Stimulated activated CD8-positive, alpha-beta memory T cell treated with anti-CD3 and anti-CD28 coated beads, Interleukin-4, amount 100 ng/mL, for 4 hours (primary cell): Measurements from ENCODE around the gene INTS2.
A peak's percentile ranks its signal among the peaks of the same experiment; 100 is the strongest.
"Not testable (repeated sequence)": the region's sequence is repeated elsewhere in the genome, so short reads cannot be mapped to it uniquely, and the experiment has no call there.

Experiments
- DNase-seq, 2 donors: peaks; one replicate each; pipeline ENCODE4 v3.0.0-alpha.2; 2020; ENCODE audit warnings: low read depth in 2 of 2, low spot score in 1 of 2

INTS2 gene

DNA sequence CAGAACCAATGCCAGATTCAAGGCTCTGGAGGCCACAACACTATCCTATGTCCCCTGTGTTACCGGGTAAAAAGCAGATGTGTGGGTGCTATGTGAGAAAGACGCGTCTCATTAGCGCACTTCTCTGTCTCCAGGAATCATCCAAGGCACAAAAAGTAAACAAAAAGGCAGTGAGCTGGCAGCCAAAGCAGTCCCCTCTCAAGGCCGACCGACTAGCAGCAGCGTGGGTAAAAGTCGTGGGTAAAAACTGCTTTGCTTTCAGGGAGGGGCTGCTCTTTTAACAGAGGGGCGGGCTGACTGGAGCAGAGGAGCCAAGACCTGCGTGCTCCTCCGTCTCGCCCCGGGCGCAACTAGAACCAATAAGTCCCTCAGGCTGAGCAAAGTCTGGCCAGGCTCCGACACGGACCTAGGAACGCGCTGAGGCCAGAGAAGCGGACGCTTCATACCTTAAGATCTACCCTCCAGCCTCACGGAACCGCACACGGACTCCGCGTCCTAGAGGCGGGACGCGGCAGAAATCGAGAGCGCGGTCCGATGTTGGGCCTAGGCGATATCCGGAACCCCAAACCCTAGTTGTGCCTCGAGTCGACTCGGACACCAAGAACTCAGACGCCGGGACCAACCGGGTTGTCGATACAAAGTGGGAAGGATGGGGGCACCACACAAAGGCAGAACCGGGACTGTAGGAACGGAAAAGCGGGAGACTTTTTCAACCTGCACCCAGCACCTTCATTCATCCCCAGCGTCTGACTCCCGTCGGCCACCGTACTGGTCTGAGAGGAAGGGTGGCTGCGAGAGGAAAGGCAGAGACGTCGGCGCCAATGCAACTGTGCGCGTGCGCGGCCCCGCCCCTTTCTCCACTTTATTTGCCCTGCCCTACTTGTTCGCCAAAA lies at the start of gene INTS2:
INTS2 (minus strand) TSS at position 775 of the 893 bp plus-strand sequence. CDS start 1,338 bp downstream, outside the sequence.
- peak; percentile 89 to 90 for DNase-seq

GRCh38 chr17:61974115-61974514 lies 46.3 kb upstream of the INTS2 start:
- no peak for DNase-seq

DNA sequence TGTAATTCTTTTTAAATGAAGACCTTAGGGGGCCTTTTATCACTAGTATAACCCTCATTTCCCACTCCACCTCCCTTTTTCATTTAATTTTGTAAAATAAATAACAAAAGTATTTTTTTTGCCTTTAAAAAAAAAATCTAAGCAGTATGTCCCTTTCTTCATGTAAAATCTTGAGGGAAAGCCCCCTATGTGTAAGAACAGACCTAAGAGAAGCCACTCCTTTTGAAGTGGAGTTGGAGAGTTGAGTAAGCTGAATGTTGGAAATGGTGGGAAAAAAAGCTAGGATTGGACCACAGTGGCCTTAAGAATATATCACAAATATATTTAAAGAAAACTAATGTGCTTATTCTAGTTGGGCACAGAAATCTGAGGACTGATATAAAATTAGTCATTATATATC lies 44.5 kb upstream of the INTS2 start:
- no peak for DNase-seq

DNA sequence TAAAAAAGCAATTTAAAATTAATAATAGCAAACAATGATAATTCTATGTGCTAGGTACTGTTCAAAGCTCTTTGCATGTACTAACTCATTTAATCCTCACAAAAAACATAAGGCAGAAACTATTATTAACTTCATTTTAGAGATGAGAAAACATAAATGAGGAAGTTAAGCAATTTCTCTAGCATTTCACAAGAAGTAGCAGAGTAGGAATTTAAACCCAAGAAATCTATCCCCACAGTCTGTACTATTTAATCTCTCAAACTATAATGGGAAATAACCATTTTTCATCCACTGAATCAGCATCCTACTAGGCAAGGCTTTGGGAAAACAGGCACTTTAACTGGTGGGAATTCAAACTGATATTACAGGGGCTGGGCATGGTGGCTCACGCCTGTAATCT lies 42.2 kb upstream of the INTS2 start:
- DNase-seq, result no peak

DNA sequence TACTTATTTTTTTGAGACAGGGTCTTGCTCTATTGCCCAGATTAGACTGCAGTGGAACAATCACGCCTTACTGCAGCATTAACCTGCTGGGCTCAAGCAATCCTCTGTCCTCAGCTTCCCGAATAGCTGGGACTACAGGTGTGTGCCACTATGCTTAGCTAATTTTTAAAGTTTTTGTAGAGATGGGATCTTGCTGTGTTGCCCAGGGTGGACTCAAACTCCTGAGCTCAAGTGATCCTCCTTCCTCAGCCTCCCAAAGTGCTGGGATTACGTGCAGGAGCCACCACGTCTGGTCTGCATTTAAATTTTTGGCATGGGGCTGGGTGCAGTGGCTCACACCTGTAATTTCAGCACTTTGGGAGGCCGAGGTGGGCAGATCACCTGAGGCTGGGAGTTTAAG lies 41.0 kb upstream of the INTS2 start:
- no peak for DNase-seq

- DNase-seq, result no peak
Observed at GRCh38 chr17:61967729-61968128, 39.9 kb upstream of the INTS2 start.

DNA sequence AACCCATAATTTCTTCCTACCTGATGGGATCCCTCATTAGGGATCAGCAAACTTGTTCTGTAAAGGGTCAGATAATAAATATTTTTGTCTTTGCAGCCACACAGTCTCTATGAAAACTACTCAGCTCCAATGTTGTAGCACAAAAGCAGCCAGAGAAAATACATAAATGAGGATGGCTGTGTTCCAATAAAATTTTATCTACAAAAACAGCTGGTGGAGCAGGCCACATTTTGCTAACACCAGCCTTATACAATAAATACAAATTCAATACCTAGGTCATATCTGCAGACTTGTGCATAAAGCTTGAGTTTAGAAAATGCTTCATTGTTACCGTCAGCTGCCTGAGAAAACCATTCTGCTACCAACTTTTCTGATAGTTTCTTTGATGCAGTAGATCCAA lies 38.4 kb upstream of the INTS2 start:
- DNase-seq, result no peak

DNA sequence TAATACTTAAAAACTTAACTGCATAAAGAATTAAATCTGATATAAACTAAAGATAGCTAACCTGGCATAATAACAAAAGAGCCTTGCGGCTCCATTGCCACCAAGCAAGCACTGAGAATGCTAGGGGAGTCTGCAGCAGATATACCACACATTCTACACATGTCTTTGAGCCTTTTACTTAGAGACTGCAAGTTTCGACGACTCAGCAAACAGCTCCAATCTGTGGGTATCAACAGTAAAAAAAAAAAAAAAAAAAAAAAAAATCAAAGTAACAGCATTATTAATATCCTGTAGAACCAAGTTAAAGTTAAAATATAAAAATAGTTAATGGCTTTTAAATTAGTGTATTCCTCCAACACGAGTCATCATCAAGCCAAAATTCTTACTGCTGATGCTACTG lies 27.8 kb upstream of the INTS2 start:
- DNase-seq, result no peak

DNA sequence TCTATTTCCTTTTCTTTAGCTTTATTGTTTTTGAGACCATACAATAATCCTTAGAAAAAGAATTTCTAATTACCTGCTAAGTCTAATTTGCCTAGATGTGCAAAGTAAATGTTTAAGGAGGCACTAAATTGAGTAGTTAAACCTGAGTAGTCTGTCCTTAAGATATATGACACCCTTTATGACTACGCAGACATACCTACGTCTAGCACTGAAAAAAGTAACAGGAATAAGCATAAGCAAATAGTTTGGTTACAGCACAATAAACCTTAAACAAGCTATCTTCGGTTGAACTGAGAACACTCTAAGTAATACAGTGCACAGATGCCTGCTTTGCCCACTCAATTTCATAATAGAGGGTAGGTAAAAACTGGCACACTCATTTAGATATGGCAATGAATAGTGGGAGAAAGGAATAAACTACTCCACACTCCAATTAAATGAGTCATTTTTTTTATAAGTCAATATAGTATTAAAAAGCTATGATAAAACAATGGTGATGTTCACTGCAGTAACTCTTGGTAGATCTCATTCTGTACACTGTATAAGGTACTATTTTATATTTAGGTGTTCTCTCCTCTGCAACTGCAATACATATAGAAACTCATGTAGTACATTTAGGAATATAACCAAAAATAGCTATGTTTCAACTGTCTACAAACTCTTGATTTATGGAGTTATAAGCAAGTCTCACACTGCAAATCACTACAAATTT lies 19.7 kb upstream of the INTS2 start:
- no peak for DNase-seq

GRCh38 chr17:61946359-61946758 lies 18.6 kb upstream of the INTS2 start:
- DNase-seq, result no peak

DNA sequence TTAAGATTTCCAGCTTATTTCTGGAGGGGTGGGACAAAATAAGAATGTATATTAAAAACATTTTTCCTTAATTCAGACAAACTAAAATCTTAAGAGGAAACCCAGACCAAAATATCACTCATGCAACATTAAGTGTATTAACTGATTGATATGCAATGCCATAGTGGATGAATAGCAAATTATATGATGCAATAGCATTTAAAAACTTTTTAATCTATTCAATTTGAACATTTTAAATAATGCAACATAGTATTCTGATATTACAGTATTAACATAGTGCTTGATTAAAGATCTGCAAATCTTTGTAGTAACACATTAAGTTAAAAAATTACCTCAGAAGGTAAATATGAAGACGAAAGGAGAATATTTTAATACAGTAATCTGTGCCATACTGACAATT lies 15.3 kb upstream of the INTS2 start:
- no peak for DNase-seq

GRCh38 chr17:61942085-61942484 lies 14.3 kb upstream of the INTS2 start:
- DNase-seq, result no peak

GRCh38 chr17:61928101-61928436 lies 287 bp upstream of the INTS2 start:
- DNase-seq, result no peak

DNA sequence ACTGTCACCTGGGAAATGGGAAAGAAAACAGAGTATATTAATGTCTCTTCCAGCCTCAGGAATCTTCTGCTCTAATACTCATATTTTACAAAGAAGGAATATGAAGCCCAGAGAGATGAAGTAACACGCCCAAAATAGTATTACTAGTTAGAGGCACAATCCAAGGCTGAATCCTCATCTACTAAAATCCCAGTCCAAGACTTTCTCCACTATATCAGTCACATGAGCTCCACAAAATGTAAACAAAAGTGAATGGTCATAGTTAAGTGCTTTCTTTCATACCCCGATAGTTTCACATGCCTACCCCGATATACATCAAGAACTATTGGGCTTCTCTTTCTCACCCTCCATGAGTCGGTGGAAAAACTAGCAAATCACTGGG lies 965 bp downstream of the INTS2 start:
- no peak for DNase-seq

- not testable (repeated sequence) for DNase-seq
Observed at GRCh38 chr17:61915162-61915561, 12.6 kb downstream of the INTS2 start.

- no peak for DNase-seq
Observed at GRCh38 chr17:61908292-61909037, 19.3 kb downstream of the INTS2 start.

DNA sequence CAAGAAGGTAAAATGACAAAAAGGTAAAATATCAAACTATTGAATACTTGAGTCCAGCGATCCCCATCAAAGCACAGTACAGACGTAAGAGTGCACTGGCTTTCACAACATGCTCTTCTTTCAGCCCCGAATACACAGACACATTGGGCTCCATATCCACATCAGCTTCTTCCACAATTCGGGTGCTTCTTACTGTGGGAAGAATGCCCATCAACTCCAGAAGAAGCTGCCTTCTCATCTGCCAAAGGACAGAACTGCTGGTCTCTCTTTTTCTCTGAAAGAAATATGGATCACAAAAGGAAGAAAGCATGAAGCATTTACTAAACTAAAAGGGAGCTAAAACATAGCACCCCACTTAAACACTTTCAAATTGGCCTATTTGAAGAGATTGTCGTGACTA lies 20.4 kb downstream of the INTS2 start:
- DNase-seq, result no peak

GRCh38 chr17:61904094-61904710 lies 23.6 kb downstream of the INTS2 start:
- no peak for DNase-seq

DNA sequence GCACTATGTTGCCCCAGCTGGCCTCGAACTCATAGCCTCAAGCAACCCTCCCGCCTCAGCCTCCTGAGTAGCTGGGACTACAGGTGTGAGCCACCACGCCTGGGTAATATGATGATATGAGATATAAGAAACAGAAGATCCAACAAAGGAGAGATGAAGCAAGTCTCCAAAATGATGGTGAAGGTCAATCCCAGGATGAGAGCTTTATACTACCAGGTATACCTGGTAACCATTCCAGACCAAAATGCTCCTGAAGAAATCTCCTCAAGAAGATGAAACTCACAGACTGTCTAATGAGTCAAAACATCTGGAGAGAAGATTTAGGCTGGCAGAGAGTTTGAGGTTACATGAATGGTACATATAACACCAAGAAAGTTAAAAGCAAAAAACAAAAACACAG lies 24.5 kb downstream of the INTS2 start:
- no peak for DNase-seq

GRCh38 chr17:61897548-61898180 lies 30.1 kb downstream of the INTS2 start:
- no peak for DNase-seq

- DNase-seq, result no peak
Observed at GRCh38 chr17:61895391-61895790, 32.4 kb downstream of the INTS2 start.
